Peyer's patch (tissue), 4 donors: ENCODE results near the gene KLHL29.

Source experiments
- POLR2A ChIP-seq, 2 donors: fragments of 450-650 bp; IDR thresholded peaks; one replicate each; pipeline ENCODE4 v1.5.1; 2017; ENCODE audit warnings: antibody characterized with exemption in 2 of 2, mild to moderate bottlenecking in 2 of 2, moderate library complexity in 2 of 2
- TF ChIP-seq, protein P1 (sequence below), 6 experiments: fragments of 450-650 bp in 4 of 6; fragments of 200-600 bp in 2 of 6; sonication (generic) in 1 of 6; IDR thresholded peaks; one replicate each; pipeline ENCODE4 v1.5.1; 2017 to 2019; ENCODE audit warnings: antibody characterized with exemption in 6 of 6, mild to moderate bottlenecking in 3 of 6, moderate library complexity in 1 of 6

DNA sequence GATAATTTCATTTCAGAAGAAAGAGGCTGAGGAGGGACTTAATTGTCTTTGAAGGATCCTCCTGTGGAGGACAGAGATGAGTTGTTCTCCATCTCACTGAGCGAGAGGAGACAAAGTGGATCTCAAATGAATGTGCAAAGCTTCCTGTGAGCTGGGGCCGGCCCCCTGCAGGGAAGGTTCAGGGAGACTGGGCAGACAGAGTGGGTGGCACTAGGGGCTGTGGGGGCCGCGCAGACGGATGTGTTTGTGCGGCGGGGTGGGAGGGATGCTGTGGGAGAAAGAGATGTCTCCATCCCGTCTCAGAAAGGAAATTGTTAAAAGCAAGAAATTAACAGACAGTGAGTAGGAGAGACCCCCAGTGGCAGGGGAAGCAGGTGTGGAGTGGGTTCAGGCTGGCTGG is 29.1 kb downstream of the KLHL29 start:
- TF ChIP-seq, protein P1, sequence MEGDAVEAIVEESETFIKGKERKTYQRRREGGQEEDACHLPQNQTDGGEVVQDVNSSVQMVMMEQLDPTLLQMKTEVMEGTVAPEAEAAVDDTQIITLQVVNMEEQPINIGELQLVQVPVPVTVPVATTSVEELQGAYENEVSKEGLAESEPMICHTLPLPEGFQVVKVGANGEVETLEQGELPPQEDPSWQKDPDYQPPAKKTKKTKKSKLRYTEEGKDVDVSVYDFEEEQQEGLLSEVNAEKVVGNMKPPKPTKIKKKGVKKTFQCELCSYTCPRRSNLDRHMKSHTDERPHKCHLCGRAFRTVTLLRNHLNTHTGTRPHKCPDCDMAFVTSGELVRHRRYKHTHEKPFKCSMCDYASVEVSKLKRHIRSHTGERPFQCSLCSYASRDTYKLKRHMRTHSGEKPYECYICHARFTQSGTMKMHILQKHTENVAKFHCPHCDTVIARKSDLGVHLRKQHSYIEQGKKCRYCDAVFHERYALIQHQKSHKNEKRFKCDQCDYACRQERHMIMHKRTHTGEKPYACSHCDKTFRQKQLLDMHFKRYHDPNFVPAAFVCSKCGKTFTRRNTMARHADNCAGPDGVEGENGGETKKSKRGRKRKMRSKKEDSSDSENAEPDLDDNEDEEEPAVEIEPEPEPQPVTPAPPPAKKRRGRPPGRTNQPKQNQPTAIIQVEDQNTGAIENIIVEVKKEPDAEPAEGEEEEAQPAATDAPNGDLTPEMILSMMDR (IDR thresholded peaks at IDR 0.05): no peak
- TF ChIP-seq POLR2A (IDR thresholded peaks at IDR 0.05): no peak
